ENCODE results near the gene MAGI3. TPM values are rescaled to one million over a fixed set of nuclear protein-coding genes. Genes with fewer than 3 reads are reported as not detected.

The MAGI3 gene
- total and polyA plus RNA-seq, 2 donors (not counting 1 experiment from before 2014, with no cell fraction given), result 0.30 to 0.67 TPM

GRCh38 chr1:113647164-113647563 is 256.8 kb downstream of the MAGI3 start:
- DNase-seq, result no peak
- no peaks in the 10 kb centered on the region for H3K27me3 Mint-ChIP-seq
- Histone ChIP-seq H3K4me1 (ENCODE audit: control insufficient read depth in 2 of 2, insufficient read depth in 2 of 2, low read length in 2 of 2) (no peaks in the 10 kb centered on the region), H4K20me1 (ENCODE audit: control insufficient read depth, insufficient read depth, low read length, poor library complexity, severe bottlenecking) (no peaks in the 10 kb centered on the region), H3K9ac (ENCODE audit: low read length) (no peak overlapping the region), H3K9me3 (ENCODE audit: control extremely low read depth in 1 of 3, control insufficient read depth in 2 of 3, insufficient read depth in 1 of 3, low read length in 2 of 3) (no peaks in the 10 kb centered on the region), H3K4me2 (replicated peaks; ENCODE audit: low read depth, low read length, poor library complexity, severe bottlenecking) (no peak overlapping the region), H3K4me3 (ENCODE audit: control extremely low read depth in 1 of 5, extremely low read depth in 1 of 5, insufficient read depth in 1 of 5, low read depth in 2 of 5, low read length in 4 of 5) (no peak overlapping the region), H3K27ac (ENCODE audit: low read length in 2 of 2) (no peak overlapping the region), H3K36me3 (replicated peaks in 1 of 2; ENCODE audit: control extremely low read depth in 1 of 2, control insufficient read depth in 1 of 2, extremely low read depth in 1 of 2, insufficient read depth in 2 of 2, low read length in 1 of 2) (no peaks in the 10 kb centered on the region), H2AFZ (ENCODE audit: insufficient read depth, low read depth, low read length, poor library complexity, severe bottlenecking) (no peak overlapping the region), H3K79me2 (ENCODE audit: control insufficient read depth, insufficient read depth, low read length) (no peaks in the 10 kb centered on the region), H3K27me3 (replicated peaks in 1 of 4; ENCODE audit: control extremely low read depth in 1 of 4, control insufficient read depth in 3 of 4, insufficient read depth in 4 of 4, low read length in 3 of 4) (no peaks in the 10 kb centered on the region)
- ATAC-seq (ENCODE audit: low read depth), result no peak
- CTCF ChIA-PET, result no interaction called here
- intact Hi-C loops (cut with micrococcal nuclease), result no loop called here
- TF ChIP-seq, protein P1, sequence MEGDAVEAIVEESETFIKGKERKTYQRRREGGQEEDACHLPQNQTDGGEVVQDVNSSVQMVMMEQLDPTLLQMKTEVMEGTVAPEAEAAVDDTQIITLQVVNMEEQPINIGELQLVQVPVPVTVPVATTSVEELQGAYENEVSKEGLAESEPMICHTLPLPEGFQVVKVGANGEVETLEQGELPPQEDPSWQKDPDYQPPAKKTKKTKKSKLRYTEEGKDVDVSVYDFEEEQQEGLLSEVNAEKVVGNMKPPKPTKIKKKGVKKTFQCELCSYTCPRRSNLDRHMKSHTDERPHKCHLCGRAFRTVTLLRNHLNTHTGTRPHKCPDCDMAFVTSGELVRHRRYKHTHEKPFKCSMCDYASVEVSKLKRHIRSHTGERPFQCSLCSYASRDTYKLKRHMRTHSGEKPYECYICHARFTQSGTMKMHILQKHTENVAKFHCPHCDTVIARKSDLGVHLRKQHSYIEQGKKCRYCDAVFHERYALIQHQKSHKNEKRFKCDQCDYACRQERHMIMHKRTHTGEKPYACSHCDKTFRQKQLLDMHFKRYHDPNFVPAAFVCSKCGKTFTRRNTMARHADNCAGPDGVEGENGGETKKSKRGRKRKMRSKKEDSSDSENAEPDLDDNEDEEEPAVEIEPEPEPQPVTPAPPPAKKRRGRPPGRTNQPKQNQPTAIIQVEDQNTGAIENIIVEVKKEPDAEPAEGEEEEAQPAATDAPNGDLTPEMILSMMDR (IDR thresholded peaks at IDR 0.05), result no peak
- no peak for TF ChIP-seq EZH2 (IDR thresholded peaks at IDR 0.05; ENCODE audit: borderline replicate concordance, insufficient read depth, low read depth, low read length, poor library complexity, severe bottlenecking)
- no peak overlapping the region for H3K27ac Mint-ChIP-seq
- WGBS (ENCODE audit: insufficient coverage), result no CpG with 5 or more reads among the region's 1 CpG
- H3K9me3 Mint-ChIP-seq (ENCODE audit: insufficient read depth), result no peaks in the 10 kb centered on the region
- H3K4me3 Mint-ChIP-seq, result no peak overlapping the region
- no peaks in the 10 kb centered on the region for H3K4me1 Mint-ChIP-seq
- POLR2A ChIA-PET, result no interaction called here

DNA sequence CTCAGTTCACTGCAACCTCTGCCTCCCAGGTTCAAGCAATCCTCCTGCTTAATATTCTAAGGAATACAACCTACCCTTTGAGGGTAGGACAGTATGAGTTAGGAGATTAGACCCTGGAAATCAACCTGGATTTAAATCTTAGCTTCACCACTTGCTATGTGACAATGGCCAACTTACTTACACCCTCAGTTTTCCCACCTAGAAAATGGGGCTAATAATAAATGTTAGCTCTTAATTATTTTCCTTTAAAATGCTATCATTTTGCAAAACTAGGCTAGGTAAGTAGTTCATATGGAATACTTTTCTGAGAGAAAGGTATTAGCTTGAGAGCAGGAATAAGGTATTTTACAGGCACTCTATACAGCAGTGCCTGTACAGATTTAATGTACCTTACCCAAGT is 258.2 kb downstream of the MAGI3 start:
- ATAC-seq (ENCODE audit: low read depth) (no peak), DNase-seq (no peak)
- Histone ChIP-seq H3K9me3 (ENCODE audit: control extremely low read depth in 1 of 3, control insufficient read depth in 2 of 3, insufficient read depth in 1 of 3, low read length in 2 of 3) (no peaks in the 10 kb centered on the region), H3K27me3 (replicated peaks in 1 of 4; ENCODE audit: control extremely low read depth in 1 of 4, control insufficient read depth in 3 of 4, insufficient read depth in 4 of 4, low read length in 3 of 4) (no peaks in the 10 kb centered on the region), H3K36me3 (replicated peaks in 1 of 2; ENCODE audit: control extremely low read depth in 1 of 2, control insufficient read depth in 1 of 2, extremely low read depth in 1 of 2, insufficient read depth in 2 of 2, low read length in 1 of 2) (no peaks in the 10 kb centered on the region), H3K27ac (ENCODE audit: low read length in 2 of 2) (no peak overlapping the region), H3K9ac (ENCODE audit: low read length) (no peak overlapping the region), H4K20me1 (ENCODE audit: control insufficient read depth, insufficient read depth, low read length, poor library complexity, severe bottlenecking) (no peaks in the 10 kb centered on the region), H2AFZ (ENCODE audit: insufficient read depth, low read depth, low read length, poor library complexity, severe bottlenecking) (no peak overlapping the region), H3K79me2 (ENCODE audit: control insufficient read depth, insufficient read depth, low read length) (no peaks in the 10 kb centered on the region), H3K4me3 (ENCODE audit: control extremely low read depth in 1 of 5, extremely low read depth in 1 of 5, insufficient read depth in 1 of 5, low read depth in 2 of 5, low read length in 4 of 5) (no peak overlapping the region), H3K4me1 (ENCODE audit: control insufficient read depth in 2 of 2, insufficient read depth in 2 of 2, low read length in 2 of 2) (no peaks in the 10 kb centered on the region), H3K4me2 (replicated peaks; ENCODE audit: low read depth, low read length, poor library complexity, severe bottlenecking) (no peak overlapping the region)
- Mint-ChIP-seq H3K4me1 (no peaks in the 10 kb centered on the region), H3K9me3 (ENCODE audit: insufficient read depth) (no peaks in the 10 kb centered on the region), H3K4me3 (no peak overlapping the region), H3K27me3 (no peaks in the 10 kb centered on the region), H3K27ac (no peak overlapping the region)
- intact Hi-C loops (cut with micrococcal nuclease), result no loop called here
- TF ChIP-seq, protein P1 (IDR thresholded peaks at IDR 0.05), result no peak
- TF ChIP-seq EZH2 (IDR thresholded peaks at IDR 0.05; ENCODE audit: borderline replicate concordance, insufficient read depth, low read depth, low read length, poor library complexity, severe bottlenecking), result no peak
- POLR2A ChIA-PET, result no interaction called here
- CTCF ChIA-PET, result no interaction called here

All from B cell (primary cell).